ENCODE measurements around the gene GNG12. TPM values are rescaled to one million over a fixed set of nuclear protein-coding genes. Genes with fewer than 3 reads are reported as not detected.

Gene GNG12
- total and polyA plus RNA-seq, 11 donors: 7.7 to 80.2 (median 44.6) TPM

GRCh38 chr1:67677930-67678329, 155.3 kb downstream of the GNG12 start:
- Histone ChIP-seq H3K27me3 (no peaks in the 10 kb centered on the region), H3K9me3 (no peaks in the 10 kb centered on the region), H3K4me1 (peaks cover 0 to 20% (median 10%) of the 10 kb centered on the region in 12 donors), H3K36me3 (no peaks in the 10 kb centered on the region), H3K27ac (no peak overlapping the region), H3K4me3 (no peak overlapping the region)
- DNase-seq: no peak
- intact Hi-C loops (cut with DNase I): loop anchor here in 1 of 10 donors (10.0 kb wide), 1 partner anchor 113 kb away; no protein-coding TSS in a partner anchor
- TF ChIP-seq CTCF (IDR thresholded peaks at IDR 0.05) (no peak), POLR2A (IDR thresholded peaks at IDR 0.05) (no peak)
- WGBS, 4 donors: 67 to 80% (median 77%) methylated on average over 2 of the region's 2 CpGs
- ATAC-seq: no peak

GRCh38 chr1:67677408-67677807, 155.9 kb downstream of the GNG12 start:
- no peak overlapping the region for H3K27ac ChIP-seq
- peaks cover 0 to 17% (median 10%) of the 10 kb centered on the region in 12 donors for H3K4me1 ChIP-seq
- H3K36me3 ChIP-seq: no peaks in the 10 kb centered on the region
- no peak overlapping the region for H3K4me3 ChIP-seq
- H3K27me3 ChIP-seq: no peaks in the 10 kb centered on the region
- intact Hi-C loops (cut with DNase I): loop anchor here in 1 of 10 donors (10.0 kb wide), 1 partner anchor 113 kb away; no protein-coding TSS in a partner anchor
- no peaks in the 10 kb centered on the region for H3K9me3 ChIP-seq
- TF ChIP-seq CTCF (IDR thresholded peaks at IDR 0.05) (no peak), POLR2A (IDR thresholded peaks at IDR 0.05) (no peak)
- no peak for ATAC-seq
- DNase-seq: no peak
- 94 to 99% (median 97%) methylated on average over 2 of the region's 2 CpGs for WGBS, 4 donors

DNA sequence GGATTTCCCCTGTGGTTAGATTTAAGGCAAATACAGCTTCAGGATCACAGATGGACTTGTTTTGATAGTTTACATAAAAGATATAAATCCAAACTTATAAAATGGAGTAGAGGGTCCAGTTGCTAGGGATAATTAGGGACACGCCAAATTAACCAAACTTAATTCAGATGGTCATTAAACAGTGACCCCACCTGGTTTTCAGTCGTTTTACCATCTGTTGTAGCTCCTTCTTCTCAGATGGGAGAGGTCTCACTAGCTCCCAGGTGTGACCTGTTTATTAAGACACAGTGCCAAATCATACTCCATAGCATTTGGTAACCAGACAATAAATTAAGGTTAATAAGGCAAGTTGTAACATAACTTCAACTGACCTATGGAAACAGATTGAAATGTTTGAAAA, 156.3 kb downstream of the GNG12 start:
- ATAC-seq (no peak), DNase-seq (no peak)
- no peak overlapping the region for H3K27ac ChIP-seq
- WGBS, 4 donors: 74 to 83% (median 77%) methylated on average over 2 of the region's 2 CpGs
- peaks cover 0 to 17% (median 10%) of the 10 kb centered on the region in 12 donors for H3K4me1 ChIP-seq
- no peak overlapping the region for H3K4me3 ChIP-seq
- no peaks in the 10 kb centered on the region for H3K9me3 ChIP-seq
- no peaks in the 10 kb centered on the region for H3K27me3 ChIP-seq
- H3K36me3 ChIP-seq: no peaks in the 10 kb centered on the region
- no peak for TF ChIP-seq CTCF (IDR thresholded peaks at IDR 0.05)
- no peak for TF ChIP-seq POLR2A (IDR thresholded peaks at IDR 0.05)
- intact Hi-C loops (cut with DNase I): loop anchor here in 1 of 10 donors (10.0 kb wide), 1 partner anchor 112 kb away; no protein-coding TSS in a partner anchor

DNA sequence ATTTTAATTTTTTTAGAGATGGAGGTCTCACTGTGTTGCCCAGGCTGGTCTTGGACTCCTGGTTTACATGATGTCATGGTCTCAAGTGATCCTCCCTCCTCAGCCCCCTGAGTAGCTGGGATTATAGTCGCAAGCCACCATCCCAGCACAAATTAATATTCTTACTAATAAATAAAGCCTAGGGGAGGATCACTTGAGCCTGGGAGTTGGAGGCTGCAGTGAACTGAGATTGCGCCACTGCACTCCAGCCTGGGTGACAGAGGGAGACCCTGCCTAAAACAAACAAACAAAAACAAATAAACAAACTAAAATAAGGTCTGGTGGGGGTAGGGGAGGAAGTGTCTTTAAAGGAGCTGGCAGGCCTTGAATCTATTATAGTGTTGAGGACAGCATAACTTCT, 157.0 kb downstream of the GNG12 start:
- Histone ChIP-seq H3K9me3 (no peaks in the 10 kb centered on the region), H3K27ac (no peak overlapping the region), H3K36me3 (no peaks in the 10 kb centered on the region), H3K4me3 (no peak overlapping the region), H3K27me3 (no peaks in the 10 kb centered on the region), H3K4me1 (peaks cover 0 to 17% (median 10%) of the 10 kb centered on the region in 12 donors)
- intact Hi-C loops (cut with DNase I): loop anchor here in 1 of 10 donors (10.0 kb wide), 1 partner anchor 111 kb away; no protein-coding TSS in a partner anchor
- TF ChIP-seq CTCF (IDR thresholded peaks at IDR 0.05): no peak
- TF ChIP-seq POLR2A (IDR thresholded peaks at IDR 0.05): no peak
- no peak for DNase-seq
- WGBS, 4 donors: 88 to 94% (median 91%) methylated on average over 2 of the region's 2 CpGs
- no peak for ATAC-seq

All from heart left ventricle (tissue), 16 donors.